B cell (primary cell): Measurements from ENCODE around the gene IFNE. TPM values are rescaled to one million over a fixed set of nuclear protein-coding genes. Genes with fewer than 3 reads are reported as not detected.

Source experiments
- ATAC-seq: fragments of 200-7000 bp; cut with Tn5 transposase; one replicate; pipeline ENCODE4 v1.10.0; 2021; ENCODE audit warnings: low read depth, mild to moderate bottlenecking, moderate number of reproducible peaks, moderate library complexity
- CTCF ChIA-PET: fragments of 350-600 bp; sonication (Branson Sonifier 250); formaldehyde crosslinking; loops from one replicate; lab custom pipeline; 2021; ENCODE audit warnings: antibody characterized with exemption, inconsistent platforms; lab: Charles Lee
- POLR2A ChIA-PET: fragments of 350-600 bp; sonication (Branson Sonifier 250); formaldehyde crosslinking; loops from one replicate; lab custom pipeline; 2021; ENCODE audit warnings: antibody characterized with exemption; lab: Charles Lee
- DNase-seq: peaks from one replicate; pipeline ENCODE4 v3.0.0; 2013
- H2AFZ ChIP-seq: 2 replicates; pipeline ENCODE4 v1.6.1; 2012; ENCODE audit warnings: mild to moderate bottlenecking, low read depth, low read length; ENCODE audit not compliant: insufficient read depth, poor library complexity, severe bottlenecking
- H3K27ac ChIP-seq, 2 donors: 1 replicate in 1 of 2; 2 replicates in 1 of 2; pipeline ENCODE4 v1.5.1; 2012 to 2013; ENCODE audit warnings: low read length in 2 of 2, mild to moderate bottlenecking in 2 of 2, moderate library complexity in 1 of 2
- H3K27me3 ChIP-seq, 4 experiments: fragments of 200-600 bp in 1 of 4; sonication (generic) in 1 of 4; replicated peaks in 1 of 4; 1 replicate in 2 of 4; 2 replicates in 2 of 4; pipeline versions ENCODE4 v1.6.1 to v1.7.0; 2013 to 2016; ENCODE audit warnings: low read length in 3 of 4, mild to moderate bottlenecking in 2 of 4, mixed read lengths in 1 of 4, moderate library complexity in 1 of 4; ENCODE audit not compliant: insufficient read depth in 4 of 4, control insufficient read depth in 3 of 4; ENCODE audit errors: control extremely low read depth in 1 of 4
- H3K36me3 ChIP-seq, 2 experiments: replicated peaks in 1 of 2; 1 replicate in 1 of 2; 2 replicates in 1 of 2; pipeline versions ENCODE4 v1.6.1 to v1.7.1; 2013; ENCODE audit warnings: low read length in 1 of 2; ENCODE audit not compliant: insufficient read depth in 2 of 2, control insufficient read depth in 1 of 2; ENCODE audit errors: control extremely low read depth in 1 of 2, extremely low read depth in 1 of 2
- H3K4me1 ChIP-seq, 2 donors: fragments of 200-600 bp in 1 of 2; sonication (generic) in 1 of 2; 1 replicate in 1 of 2; 2 replicates in 1 of 2; pipeline versions ENCODE4 v1.5.1 to v1.6.1; 2013 to 2017; ENCODE audit warnings: low read length in 2 of 2; ENCODE audit not compliant: control insufficient read depth in 2 of 2, insufficient read depth in 2 of 2
- H3K4me2 ChIP-seq: replicated peaks from 2 replicates; pipeline ENCODE3; 2012; ENCODE audit warnings: mild to moderate bottlenecking, low read depth, low read length; ENCODE audit not compliant: poor library complexity, severe bottlenecking
- H3K4me3 ChIP-seq, 5 experiments: fragments of 200-600 bp in 1 of 5; sonication (generic) in 1 of 5; 1 replicate in 3 of 5; 2 replicates in 2 of 5; pipeline versions ENCODE4 v1.5.1 to v1.7.0; 2011 to 2016; ENCODE audit warnings: low read length in 4 of 5, mild to moderate bottlenecking in 4 of 5, low read depth in 2 of 5, control low read depth in 1 of 5, moderate library complexity in 1 of 5; ENCODE audit not compliant: insufficient read depth in 1 of 5; ENCODE audit errors: control extremely low read depth in 1 of 5, extremely low read depth in 1 of 5
- H3K79me2 ChIP-seq: fragments of 200-600 bp; sonication (generic); one replicate; pipeline ENCODE4 v1.6.0; 2016; ENCODE audit warnings: low read length; ENCODE audit not compliant: control insufficient read depth, insufficient read depth
- H3K9ac ChIP-seq: fragments of 200-600 bp; sonication (generic); 2 replicates; pipeline ENCODE4 v1.6.1; 2017; ENCODE audit warnings: mild to moderate bottlenecking, low read length, moderate library complexity
- H3K9me3 ChIP-seq, 3 donors: one replicate each; pipeline versions ENCODE4 v1.6.1 to v1.7.1; 2013; ENCODE audit warnings: low read length in 2 of 3; ENCODE audit not compliant: control insufficient read depth in 2 of 3, insufficient read depth in 1 of 3; ENCODE audit errors: control extremely low read depth in 1 of 3
- H4K20me1 ChIP-seq: 2 replicates; pipeline ENCODE4 v1.6.0; 2012; ENCODE audit warnings: mild to moderate bottlenecking, low read length; ENCODE audit not compliant: insufficient read depth, control insufficient read depth, poor library complexity, severe bottlenecking
- H3K27ac Mint-ChIP-seq: one replicate; pipeline ENCODE4 v1.8.0; 2021; ENCODE audit warnings: mixed read lengths
- H3K27me3 Mint-ChIP-seq: one replicate; pipeline ENCODE4 v1.8.0; 2021; ENCODE audit warnings: mixed read lengths
- H3K4me1 Mint-ChIP-seq: one replicate; pipeline ENCODE4 v1.8.0; 2021; ENCODE audit warnings: mixed read lengths
- H3K4me3 Mint-ChIP-seq: one replicate; pipeline ENCODE4 v1.8.0; 2021; ENCODE audit warnings: mixed read lengths
- H3K9me3 Mint-ChIP-seq: one replicate; pipeline ENCODE4 v1.8.0; 2022; ENCODE audit warnings: mixed read lengths; ENCODE audit not compliant: insufficient read depth
- CTCF ChIP-seq: fragments of 200-600 bp; IDR thresholded peaks from one replicate; pipeline ENCODE4 v1.8.0; 2022; ENCODE audit warnings: antibody characterized with exemption, mild to moderate bottlenecking
- EZH2 ChIP-seq: IDR thresholded peaks from 2 replicates; pipeline ENCODE4 v1.6.1; 2012; ENCODE audit warnings: borderline replicate concordance, low read depth, mild to moderate bottlenecking, moderate library complexity, low read length; ENCODE audit not compliant: insufficient read depth, poor library complexity, severe bottlenecking
- WGBS: methylation state at CpG from one replicate; pipeline ENCODE4 v1.1.5; 2013; ENCODE audit warnings: missing lambda C conversion rate; ENCODE audit not compliant: insufficient coverage; 5-methylcytosine and 5-hydroxymethylcytosine counted together
- intact Hi-C: fragments of 100-400 bp; cut with micrococcal nuclease; formaldehyde crosslinking; loops from one replicate; pipeline ENCODE4 v1.10.0; 2022
- polyA plus RNA-seq: library from polyadenylated mRNA; depleted of rRNA; stranded (reverse); fragments of >200 nt; gene quantifications from 2 replicates; pipeline ENCODE4 v1.2.3, GENCODE V29; 2012
- total RNA-seq, 2 donors: library from RNA; stranded (reverse); fragments of 120-200 nt in 1 of 2; gene quantifications; 1 replicate in 1 of 2; 2 replicates in 1 of 2; pipeline versions ENCODE4 v1.2.3 to v1.2.4, GENCODE V29; 2013 to 2022

The IFNE gene
- total and polyA plus RNA-seq, 2 donors (not counting 1 experiment from before 2014, with no cell fraction given), result not detected

DNA sequence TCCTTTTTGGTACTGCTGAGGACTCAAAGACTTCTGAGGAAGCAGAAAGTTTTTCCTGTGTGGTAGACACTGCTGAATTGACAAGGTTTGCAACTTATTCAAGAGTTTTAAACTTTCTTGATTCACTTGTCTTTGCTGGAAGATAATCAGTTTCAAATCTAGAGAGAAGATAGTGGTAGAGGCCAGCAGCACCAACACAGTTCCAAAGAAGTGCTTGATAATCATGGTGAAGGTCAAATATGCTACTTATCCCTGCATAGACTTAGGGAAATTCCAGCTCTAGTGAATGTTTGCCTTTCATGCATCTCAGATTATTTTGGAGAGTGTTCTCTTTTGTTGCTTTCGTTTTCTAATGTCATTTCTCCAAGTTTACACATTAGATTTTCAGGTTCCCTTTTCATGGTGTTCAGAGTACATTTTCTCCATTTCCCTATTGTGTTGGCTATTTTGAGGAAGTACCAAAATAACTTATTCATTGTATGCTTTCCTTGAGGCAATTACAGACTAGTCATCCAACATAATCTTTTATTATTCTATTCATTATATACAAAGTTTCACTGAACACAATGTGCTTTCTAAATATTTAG lies 550 bp downstream of the IFNE start:
- no peak overlapping the region for H2AFZ ChIP-seq
- POLR2A ChIA-PET, result no interaction called here
- intact Hi-C loops, result no loop called here

More for the DNA sequence above, 550 bp downstream of the IFNE start:
- peak overlapping the region; percentile 26 for H3K4me2 ChIP-seq
- H3K36me3 ChIP-seq, result no peaks in the 10 kb centered on the region
- no peak overlapping the region for H3K27ac ChIP-seq
- H4K20me1 ChIP-seq, result no peaks in the 10 kb centered on the region
- Mint-ChIP-seq H3K27me3 (peaks cover 6% of the 10 kb centered on the region), H3K4me3 (no peak overlapping the region), H3K9me3 (peaks cover 9% of the 10 kb centered on the region), H3K4me1 (peaks cover 6% of the 10 kb centered on the region), H3K27ac (no peak overlapping the region)
- no peaks in the 10 kb centered on the region for H3K9me3 ChIP-seq
- WGBS, result no CpG with 5 or more reads among the region's 1 CpG
- CTCF ChIA-PET, result no interaction called here
- ATAC-seq (no peak), DNase-seq (no peak)
- TF ChIP-seq CTCF (no peak), EZH2 (no peak)
- H3K4me3 ChIP-seq, result no peak overlapping the region
- H3K27me3 ChIP-seq, result no peaks in the 10 kb centered on the region
- no peak overlapping the region for H3K9ac ChIP-seq
- peaks cover 5 to 8% of the 10 kb centered on the region in 2 donors for H3K4me1 ChIP-seq
- H3K79me2 ChIP-seq, result no peaks in the 10 kb centered on the region
